GM21360 (cell line): ENCODE results near the gene CDC42BPB.

ENCODE experiments used
- ATAC-seq: cut with Tn5 transposase; IDR thresholded peaks from one replicate; pipeline ENCODE4 v1.9.1; 2021; ENCODE audit warnings: mild to moderate bottlenecking, moderate library complexity; ENCODE audit not compliant: unreplicated experiment

The CDC42BPB gene

DNA sequence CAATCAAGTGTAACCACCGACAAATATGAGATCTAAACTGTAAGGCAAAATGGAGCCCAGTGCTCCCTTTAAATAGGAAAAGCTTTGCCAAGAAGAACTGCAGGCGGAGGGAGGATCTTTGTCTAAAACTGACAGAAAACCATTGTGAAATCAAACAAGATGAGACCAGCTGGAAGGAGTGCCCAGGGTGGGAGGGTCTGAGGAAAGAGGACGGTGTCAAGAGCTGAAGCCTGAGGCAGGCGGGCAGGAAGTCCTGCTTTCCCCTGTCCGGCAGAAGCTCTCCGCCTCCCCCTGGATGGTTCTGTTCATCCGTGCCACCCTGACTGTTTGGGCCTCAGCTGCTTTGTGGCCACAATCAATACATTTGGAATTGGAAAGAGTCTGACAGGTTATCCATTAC is 37.5 kb downstream of the CDC42BPB start:
- no peak for ATAC-seq

DNA sequence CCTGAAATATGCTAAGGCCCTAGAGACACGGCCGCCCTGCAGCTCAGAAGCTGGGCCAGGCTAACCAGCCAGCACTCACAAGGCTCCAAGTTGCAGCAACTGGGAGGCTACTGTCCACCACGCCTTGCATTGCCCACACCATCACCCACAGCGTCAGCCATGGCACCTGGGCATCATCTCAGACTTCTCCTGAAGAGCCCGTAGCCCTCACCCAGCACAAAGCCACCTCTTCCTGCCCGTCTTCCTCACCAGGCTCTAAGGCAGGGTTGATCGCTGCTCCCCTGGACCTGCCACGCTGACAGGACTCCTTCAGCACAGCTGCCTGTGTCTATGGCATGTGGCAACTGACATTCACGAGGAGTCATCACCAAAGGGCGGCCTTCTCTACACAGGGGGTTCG is 38.1 kb downstream of the CDC42BPB start:
- ATAC-seq, result no peak

DNA sequence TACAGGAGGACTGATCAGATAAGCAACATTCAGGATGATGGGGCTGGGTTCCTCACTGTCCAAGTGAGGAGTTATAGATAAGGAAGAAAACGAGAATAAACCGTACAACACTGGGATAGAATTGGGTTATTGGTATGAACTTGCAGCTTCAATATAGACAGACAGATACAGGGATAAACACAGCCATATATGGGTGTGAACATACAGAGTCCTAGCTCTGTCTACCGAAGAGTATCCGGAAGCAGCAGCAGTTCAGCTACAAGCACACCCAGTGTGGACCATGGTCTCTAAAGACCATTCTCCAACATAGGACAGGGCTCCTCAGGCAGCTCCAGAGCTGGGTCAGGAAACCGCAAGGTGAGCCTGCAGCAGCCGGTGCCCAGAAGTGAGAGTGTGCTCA is 40.8 kb downstream of the CDC42BPB start:
- ATAC-seq, result no peak

DNA sequence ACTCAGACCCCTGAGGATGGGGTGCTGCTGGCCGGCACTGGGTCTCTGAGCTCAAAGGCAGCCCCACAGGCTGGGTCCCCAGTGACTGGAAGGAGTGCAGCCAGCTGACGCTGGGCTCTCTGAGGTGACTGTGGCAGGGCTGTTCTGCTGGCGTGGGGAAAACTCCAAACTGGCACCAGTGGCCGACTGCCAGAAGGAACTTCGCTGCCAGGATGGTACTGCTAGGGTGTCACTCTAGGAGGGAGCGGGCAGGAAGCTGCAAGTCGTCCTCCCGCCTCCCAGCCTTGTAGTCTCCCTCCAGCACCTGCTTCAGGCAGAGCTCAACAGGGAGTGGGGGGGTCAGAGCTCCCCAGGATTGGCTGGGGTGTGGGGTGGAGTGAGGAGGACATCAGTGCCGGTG is 41.3 kb downstream of the CDC42BPB start:
- ATAC-seq, result no peak

DNA sequence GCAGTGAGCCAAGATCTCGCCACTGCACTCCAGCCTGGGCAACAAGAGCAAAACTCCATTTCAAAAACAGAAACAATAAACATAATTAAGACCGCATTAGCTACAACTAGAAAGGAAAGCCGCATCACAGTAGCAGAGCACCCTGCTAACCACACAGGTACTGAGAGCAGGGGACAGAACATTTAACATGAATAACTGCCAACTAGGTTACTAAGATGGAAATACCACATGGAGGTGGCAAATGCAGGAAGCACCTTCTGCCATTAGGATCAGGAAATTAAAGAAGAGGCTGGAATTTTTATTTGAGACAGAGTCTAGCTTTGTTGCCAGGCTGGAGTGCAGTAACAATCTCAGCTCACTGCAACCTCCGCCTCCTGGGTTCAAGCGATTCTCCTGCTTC is 41.9 kb downstream of the CDC42BPB start:
- no peak for ATAC-seq

DNA sequence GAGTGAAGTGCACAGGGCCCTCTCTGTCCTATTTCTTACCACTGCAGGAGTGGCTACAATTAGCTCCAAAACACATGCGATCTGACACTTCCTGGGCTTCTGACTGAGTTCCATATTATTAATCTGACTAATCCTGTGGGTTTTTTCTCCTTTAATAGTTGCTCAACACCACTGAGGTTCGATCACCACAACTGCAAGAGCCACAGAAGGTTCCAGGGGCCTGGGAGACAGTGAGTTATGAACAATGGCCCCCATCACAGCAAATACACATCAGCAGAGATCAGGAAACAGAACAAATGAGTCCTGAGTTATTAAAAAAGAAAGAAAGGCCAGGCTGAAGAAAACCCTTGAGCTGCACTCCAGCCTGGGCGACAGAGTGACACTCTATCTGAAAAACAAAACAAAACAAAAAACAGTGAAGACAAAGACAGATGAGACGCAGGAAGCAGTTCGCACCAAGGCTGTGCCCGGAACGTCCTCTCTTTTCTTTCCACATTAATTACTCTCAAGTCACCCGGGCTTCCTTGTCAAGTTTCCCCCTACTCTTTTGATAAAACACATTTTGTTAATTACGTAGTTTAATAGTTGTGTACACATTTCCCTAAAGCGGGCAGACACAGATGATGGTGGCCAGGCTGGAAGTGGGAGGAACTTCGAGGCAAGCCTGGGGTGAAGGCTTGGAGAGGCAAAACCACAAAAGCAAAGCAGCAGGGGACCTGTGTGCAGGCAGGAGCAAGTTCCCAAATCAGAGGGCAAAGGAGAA is 42.7 kb downstream of the CDC42BPB start:
- ATAC-seq, result no peak

DNA sequence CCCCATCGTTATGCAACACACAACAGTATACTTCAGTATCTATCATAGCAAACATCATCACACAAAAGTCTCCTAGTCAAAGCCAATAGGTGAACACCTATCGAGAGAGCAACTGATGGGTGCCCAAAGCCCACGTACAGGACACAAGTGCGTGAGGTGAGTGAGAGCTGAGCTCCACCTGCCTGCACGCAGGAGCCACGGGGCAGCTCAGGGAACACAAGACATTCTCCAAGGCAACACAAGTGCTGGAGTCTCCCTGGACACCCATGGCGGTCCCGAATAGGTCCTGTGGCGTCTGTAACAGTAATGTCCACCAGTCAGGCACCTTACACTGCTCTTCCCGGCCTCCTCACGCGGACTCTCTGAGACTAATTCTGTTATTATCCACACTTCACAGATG is 44.3 kb downstream of the CDC42BPB start:
- ATAC-seq, result no peak

DNA sequence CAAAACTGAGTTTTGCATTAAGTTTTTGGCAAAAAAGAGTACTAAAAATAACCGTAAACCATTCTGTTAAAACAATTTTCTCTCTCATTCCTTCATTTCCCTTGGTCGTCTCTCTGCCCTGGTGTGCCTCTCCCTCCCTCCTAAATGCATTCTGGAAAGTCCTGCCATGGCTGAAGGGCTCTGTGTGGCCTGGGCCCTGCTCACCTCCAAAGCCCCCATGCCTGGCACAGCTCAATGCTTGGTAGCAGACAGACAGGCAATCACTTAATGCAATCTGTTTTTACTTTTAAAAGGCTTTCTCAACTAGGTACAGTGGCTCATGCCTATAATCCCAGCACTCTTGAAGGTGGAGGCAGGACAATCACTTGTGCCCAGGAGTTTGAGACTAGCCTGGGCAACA is 47.8 kb downstream of the CDC42BPB start:
- no peak for ATAC-seq

DNA sequence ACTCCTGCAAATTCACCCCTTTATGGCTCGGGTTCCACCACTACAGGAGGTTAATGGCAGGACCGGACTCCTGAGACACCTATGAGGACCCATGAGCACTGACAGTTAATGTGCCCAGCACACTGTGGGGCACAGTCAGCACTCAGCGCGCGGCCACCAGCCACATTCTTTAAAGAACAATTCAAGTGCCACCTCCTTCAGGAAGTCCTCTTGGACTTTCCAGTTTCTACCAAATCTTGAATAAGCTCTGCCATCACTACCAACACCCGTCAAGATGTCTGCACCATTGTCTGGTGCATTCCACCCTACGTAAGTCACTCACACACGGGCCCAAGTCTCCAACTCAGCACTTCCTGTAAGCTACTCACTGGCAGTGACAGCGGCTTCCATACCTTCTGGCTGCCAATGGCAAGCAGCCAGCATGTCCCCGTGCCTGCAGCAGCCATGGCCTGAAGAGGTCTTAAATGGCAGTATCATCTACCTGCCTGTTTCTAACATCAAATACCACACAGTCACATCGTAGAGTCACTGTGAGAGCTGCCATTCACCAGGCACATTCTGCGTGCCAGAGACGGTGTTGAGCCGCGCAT is 48.5 kb downstream of the CDC42BPB start:
- no peak for ATAC-seq

DNA sequence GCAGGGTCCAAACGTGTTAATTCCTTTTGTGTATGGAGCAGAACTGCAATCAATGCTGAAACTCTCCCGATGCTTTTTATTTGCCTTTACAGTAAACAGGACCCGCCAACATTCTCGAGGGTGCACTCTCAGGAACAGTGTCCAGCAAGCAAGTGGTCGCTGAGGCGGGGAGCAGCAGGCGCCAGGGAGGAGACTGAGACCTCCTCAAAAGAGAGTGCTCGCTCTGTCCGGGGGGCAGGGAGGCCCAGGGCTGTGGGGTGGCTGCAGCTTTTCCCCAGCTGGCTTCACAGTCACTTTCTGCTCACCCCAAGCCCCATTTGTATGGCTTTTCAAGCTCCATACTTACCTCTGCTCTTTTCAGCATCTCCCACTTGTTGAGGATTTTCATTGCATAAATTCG is 49.2 kb downstream of the CDC42BPB start:
- ATAC-seq, result no peak

DNA sequence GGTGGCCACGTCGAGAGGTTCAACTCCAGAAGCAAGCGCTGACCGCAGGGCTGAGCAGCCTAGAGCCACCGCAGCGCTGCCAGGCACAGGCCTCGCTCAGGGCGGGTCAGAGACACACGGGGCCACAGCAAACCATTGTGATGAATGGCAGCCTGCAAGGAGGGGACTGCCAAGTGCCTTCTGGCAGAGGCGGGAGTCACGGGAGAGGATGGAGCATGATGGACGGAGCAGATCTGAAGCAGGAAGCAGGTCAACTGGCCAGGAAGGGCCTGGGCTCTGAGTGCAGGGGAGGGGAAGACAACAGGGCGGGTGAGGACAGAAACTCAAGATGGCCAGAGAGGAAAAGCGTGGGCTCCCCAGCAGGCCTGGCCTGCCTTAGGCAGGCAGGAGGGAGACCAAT is 49.8 kb downstream of the CDC42BPB start:
- ATAC-seq, result no peak

DNA sequence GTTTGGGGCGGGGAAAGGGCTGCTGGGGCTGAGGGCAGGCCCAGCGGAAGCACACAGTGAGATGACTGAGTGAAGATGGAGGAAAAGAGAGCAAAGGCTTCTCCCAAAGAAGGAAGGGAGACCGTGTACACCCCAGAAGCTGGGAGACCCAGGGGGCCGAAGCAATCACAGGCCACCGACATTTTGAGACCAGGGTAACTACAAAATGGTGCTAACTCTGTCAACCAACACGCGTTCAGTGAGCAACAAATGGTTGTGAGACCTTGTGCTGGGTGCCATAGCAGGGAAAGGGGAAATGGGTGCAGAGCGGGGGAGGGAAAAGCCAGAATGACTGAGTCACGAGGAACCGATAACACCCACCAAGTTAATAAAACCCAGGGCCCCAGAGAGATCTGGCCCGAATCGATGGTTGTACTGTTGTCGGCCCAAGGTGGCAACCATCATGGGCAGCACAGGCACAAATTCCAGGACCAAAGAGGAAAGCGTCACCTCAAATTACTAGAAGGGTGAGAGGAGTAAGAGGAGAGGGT is 50.3 kb downstream of the CDC42BPB start:
- no peak for ATAC-seq

DNA sequence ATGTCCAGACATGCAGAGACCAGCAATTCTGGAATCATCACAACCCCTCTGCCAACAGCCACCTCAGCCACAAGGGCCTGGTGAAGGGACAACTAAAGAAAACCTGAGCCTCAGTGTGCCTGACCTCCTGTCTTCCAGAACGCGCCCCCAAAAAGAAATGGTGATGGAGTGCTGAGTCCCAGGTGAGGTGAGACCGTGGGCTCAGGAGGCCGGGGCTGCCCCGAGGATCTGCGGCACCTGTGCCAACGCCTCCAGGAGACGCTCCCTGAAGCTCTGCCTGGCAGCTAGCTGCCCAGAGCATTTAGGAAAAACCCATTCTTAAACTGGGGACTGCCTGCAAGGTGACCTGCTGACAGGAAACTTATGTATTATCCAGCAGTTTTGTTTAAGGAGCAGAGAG is 51.2 kb downstream of the CDC42BPB start:
- ATAC-seq, result no peak

DNA sequence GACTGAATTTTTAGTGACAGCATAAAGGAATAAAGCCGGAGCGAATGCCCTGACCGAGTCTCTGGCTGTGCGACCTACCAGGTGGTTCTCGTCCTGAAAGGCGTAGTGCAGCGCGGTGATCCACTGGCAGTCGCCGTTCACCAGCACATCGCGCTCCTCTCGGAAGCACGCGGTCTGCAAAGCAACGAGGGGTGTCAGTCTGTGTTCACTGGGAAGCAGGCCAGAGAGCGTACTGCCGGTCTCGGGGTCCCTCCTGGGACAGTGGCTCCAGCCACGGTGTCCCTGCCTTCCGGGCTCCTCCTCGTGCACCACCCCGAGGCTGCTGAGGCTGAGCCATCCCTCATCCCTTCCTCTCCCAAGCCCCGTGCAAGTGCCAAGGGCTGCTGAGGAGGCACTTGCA is 53.5 kb downstream of the CDC42BPB start:
- no peak for ATAC-seq

DNA sequence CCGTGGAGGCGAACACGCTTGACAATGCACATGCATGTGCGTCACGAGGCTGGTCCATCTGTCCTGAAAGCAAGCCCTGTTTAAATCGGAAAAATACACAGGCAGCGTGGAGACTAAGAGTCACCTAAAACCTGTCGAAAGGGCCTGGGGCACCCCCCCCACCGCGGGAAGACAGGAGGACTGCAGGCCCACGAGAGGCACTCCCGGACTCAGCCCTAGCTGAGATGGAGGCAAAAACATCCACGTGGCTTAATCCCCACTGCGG is 54.1 kb downstream of the CDC42BPB start:
- ATAC-seq, result no peak

DNA sequence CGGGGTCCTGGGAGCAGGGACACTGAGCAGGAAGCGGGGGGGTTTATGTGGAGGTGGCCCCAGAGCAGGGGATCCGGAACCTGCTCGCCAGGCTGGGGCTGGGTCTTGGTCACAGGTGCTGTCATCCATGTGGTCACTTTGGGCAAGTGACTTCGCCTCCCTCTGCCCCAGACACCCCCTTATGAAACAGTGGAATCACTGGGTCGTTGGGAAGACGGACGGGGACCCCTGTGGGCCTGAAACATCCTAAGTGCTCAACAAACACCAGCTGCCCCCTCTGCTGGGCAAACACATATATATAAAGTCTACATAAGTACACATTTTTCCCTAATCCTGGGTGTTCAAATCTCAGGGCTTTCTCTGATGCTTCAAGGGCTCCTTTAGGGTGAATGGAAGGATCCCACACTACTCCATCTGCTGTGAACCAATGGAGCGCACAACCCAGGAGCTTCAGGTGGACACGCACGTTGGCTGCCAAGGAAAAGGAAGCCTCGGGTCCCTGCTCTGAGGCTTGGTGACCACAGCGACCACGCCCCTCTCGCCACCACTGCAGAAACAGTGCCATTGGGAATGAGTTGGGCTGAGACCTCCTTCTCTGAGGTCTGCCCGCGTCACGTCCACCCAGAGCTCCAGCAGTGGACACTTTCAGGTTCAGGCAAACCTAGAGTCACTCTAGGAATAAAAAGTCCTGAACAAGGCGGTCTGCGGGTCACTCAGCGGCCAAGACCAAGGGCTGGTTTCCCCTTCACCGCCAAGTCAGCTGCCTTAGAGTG is 54.6 kb downstream of the CDC42BPB start:
- no peak for ATAC-seq

DNA sequence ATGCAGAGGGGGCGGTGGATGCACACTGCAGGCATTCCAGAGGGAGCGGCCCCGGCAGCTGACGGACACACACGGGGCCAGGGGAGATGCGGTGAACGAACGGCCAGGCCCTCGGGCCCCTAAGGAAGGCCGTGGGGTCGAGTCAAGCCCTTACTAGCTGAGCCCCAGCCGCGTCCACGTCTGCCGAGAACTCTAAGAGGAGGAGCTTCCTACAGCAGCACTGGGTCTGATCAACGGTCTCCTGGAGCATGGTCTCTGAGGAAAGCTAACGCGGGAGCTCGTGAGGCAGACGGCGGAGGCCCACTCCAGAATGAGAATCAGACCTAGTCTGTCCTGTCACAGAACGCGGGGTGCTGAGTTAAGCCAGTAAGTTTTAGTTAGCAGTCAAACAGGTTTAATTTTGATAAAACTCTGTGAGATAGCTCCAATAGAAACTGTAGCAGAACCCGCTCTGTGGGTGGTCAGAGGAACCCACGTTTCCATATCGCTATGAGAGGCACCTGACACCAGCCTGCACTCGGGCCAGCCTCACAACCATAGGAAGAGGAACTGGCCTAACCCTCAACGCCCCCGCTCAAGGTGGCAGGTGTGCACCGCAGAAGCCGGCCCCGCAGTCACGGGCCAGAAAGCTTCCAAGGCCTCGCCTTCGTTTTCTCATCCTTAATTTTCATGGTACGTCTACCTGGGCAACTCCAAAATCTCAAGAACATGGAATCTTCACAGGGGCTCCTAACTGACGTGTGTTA is 55.5 kb downstream of the CDC42BPB start:
- ATAC-seq, result no peak

DNA sequence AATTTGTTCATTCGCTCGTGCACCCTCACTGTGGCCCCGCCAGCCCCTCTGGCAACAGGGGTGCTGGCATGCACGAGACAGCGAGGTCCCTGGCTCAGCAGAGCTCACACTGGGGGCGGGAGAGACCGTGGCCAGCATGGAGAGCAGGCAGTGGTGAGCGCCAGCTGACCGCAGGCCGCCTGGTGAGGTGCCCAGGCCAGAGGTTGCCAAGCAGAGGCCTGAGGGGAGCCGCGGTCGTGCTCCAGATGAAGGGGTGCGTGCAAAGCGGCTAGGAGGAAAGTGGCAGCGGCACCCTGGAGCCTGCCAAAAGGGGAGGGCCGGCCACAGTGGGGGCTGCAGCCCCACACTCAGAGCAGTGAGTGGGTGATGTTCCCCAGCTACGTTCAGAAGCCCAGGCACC is 56.1 kb downstream of the CDC42BPB start:
- no peak for ATAC-seq

DNA sequence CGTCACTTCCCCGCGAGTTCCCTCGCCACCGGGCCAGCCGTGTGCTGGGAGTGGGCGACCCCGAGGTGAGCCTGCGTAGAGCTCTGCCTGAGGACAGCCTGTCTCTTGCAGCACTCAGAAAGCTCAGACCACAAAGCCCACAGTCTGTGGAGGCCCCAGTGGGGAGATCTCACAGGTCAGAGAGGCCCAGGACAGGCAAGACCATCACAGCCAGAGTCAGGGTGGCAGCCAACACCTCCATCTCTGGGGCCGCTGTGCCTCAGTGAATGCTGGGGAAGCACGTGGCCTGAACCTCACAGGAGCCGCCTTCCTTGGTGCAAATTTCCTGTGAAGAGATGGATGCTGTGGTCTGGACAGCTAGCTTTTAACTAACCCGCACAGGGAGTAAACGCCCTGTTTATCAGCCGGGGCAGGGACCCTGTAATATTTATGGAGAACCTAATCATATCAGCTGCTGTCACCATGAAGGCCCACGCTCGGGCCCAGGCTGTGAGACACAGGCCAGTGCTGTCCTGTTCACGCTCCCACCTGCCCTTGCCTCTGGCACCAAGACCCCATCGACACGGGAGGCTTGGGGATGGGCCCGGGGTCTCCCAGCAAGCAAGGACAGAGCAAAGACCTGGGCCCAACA is 56.9 kb downstream of the CDC42BPB start:
- no peak for ATAC-seq

DNA sequence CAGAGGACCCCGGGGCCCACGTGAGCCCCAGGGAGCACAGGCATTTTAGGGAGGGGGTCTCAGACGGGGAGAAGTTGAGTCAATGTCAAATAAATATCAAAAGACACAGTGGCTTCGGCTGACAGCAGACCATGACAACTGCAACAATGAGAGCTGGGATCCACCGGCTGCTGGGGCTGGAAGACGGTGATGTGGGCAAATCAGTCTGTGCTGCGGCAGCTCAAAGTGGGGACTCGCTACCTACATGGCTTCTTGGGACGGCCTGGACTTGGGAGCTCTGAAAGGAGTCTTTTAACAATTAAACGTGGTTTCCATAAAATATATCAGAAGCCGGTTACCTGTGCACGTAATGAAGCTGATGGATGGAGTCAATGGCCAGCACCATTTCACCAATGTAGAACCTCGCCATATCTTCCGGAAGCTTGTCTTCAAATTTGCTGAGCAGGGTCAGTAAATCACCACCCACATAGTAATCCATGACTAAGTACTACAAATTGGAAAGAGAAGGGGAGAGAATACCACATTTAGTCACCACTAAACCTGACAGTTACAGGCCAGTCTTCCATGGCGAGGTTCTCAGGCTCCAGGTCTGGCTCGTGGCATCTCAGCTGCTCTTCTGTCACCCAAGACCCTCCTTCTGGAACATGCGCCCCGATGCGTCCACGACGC is 58.0 kb downstream of the CDC42BPB start:
- ATAC-seq, result no peak
